ENCODE measurements around the gene REXO2.
A peak's percentile ranks its signal among the peaks of the same experiment; 100 is the strongest.

REXO2 gene

DNA sequence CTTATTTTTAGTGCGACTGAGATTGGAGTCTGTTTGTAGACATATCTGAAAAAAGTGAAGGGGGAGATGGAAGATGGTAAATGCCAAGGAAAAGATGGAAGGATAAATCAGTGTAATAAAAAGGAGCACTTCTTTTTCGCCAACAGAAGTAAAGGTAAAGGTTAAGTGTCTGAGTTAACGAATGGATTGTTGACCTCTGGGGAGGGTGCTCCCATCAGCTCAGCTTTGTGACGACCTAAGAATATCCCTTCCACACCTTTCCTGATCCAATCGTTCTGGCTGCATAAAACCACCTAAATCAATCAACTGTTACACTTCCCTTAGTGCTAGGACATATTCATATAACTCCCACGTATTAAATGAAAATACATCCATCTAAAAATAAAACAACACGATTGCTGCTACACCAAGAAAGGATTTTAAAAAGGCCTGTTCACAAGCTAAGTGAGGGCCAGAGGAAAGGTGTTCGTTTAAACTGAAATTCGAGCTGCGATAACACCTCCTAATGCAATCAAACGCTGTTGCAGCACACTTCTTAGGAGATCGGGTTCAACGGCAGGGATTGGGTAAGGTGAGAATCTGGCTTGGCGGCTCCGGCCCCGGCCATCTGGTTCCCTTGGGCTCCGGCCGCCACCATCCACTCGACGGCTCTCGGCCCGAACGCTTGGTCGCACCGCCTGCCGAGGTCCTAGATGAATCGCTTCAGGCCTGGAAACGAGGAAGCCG lies 39.6 kb upstream of the REXO2 start:
- peak overlapping the region; percentile 87 for H3K4me3 ChIP-seq (ENCODE audit: low read depth, low read length)
- TF ChIP-seq, protein P1, sequence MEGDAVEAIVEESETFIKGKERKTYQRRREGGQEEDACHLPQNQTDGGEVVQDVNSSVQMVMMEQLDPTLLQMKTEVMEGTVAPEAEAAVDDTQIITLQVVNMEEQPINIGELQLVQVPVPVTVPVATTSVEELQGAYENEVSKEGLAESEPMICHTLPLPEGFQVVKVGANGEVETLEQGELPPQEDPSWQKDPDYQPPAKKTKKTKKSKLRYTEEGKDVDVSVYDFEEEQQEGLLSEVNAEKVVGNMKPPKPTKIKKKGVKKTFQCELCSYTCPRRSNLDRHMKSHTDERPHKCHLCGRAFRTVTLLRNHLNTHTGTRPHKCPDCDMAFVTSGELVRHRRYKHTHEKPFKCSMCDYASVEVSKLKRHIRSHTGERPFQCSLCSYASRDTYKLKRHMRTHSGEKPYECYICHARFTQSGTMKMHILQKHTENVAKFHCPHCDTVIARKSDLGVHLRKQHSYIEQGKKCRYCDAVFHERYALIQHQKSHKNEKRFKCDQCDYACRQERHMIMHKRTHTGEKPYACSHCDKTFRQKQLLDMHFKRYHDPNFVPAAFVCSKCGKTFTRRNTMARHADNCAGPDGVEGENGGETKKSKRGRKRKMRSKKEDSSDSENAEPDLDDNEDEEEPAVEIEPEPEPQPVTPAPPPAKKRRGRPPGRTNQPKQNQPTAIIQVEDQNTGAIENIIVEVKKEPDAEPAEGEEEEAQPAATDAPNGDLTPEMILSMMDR (conservative IDR thresholded peaks at IDR 0.05; ENCODE audit: low read depth, low read length) = no peak
- DNase-seq (ENCODE audit: low read depth) = peak; percentile 74

DNA sequence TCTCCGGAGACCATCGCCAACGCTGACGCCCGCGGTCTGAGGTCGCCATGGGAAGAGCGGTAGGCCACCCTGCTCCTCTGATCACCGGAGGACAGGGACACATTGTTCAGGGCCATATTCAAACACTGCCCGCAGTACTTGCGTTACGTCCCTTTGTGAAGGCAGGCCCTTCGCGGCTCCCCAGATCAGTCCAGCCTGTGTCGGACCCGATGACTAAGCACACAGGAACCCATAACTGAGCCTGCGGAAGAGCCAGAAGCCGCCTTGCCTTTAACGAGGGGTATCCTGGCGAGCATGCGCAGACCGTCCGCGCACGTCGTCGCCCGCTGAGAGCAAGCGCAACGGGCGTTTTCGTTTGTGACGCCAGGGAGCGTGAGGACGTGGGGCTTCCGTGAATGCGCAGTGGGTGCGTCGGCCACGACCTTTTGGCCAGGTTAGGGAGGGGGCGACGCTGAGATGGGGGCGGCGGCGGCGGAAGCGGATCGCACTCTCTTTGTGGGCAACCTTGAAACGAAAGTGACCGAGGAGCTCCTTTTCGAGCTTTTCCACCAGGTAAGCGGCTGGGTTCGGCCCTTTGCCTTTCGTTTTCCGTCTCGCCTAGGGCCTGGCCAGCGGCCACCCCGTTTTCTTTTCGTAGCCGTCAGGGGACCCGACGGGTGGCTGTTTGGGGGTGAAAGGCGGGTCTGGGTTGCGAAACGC lies 38.9 kb upstream of the REXO2 start, which contains the start of the genes C11orf71 and RBM7:
TSS of gene C11orf71 (minus strand) at position 296 of the 699 bp plus-strand sequence. CDS start at position 116, 180 bp downstream.
TSS of gene RBM7 (plus strand) at position 451 of the 699 bp plus-strand sequence. CDS start at position 457, 6 bp downstream.
- TF ChIP-seq, protein P1 (conservative IDR thresholded peaks at IDR 0.05; ENCODE audit: low read depth, low read length) = no peak
- DNase-seq (ENCODE audit: low read depth) = peak; percentile 99
- peak within 1 kb of the TSS; percentile 87 for H3K4me3 ChIP-seq (ENCODE audit: low read depth, low read length)

DNA sequence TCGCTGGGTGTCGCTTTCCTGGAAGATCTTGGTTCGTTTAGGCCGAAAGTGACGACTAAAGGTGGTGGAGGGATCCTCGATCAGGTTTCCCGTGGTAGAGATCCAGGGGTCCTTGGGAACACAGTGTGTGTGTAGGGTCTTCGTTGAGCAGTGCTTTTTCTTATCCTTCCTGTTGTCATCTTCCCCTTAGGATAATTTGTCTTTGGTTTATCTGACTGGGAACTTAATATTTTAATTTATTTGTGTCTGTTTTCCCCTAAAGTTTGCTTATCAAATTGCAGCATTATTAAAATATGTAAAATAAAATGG lies 38.4 kb upstream of the REXO2 start:
- peak overlapping the region; percentile 87 for H3K4me3 ChIP-seq (ENCODE audit: low read depth, low read length)
- DNase-seq (ENCODE audit: low read depth) = no peak
- TF ChIP-seq, protein P1 (conservative IDR thresholded peaks at IDR 0.05; ENCODE audit: low read depth, low read length) = no peak

- no peak for DNase-seq (ENCODE audit: low read depth)
- TF ChIP-seq, protein P1 (conservative IDR thresholded peaks at IDR 0.05; ENCODE audit: low read depth, low read length) = no peak
- H3K4me3 ChIP-seq (ENCODE audit: low read depth, low read length) = peak overlapping the region; percentile 87
Measured at GRCh38 chr11:114401311-114401710, 38.0 kb upstream of the REXO2 start.

DNA sequence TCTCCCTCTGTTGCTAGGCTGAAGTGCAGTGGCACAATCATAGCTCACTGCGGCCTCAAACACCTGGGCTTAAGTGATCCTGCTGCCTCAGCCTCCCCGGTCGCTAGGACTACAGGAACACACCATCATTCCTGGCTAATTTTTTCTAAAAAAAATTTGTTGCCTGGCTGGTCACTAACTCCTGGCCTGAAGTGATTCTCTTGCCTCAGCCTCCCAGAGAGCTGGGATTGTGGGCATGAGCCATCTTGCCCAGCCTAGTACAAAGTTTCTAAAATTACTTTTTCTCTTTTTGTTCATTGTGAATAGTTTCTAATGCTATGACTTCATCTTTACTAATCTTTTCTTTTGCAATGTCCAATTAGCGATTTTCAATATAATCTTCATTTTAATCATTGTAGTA lies 26.3 kb upstream of the REXO2 start:
- no peak for DNase-seq (ENCODE audit: low read depth)
- no peak overlapping the region for H3K4me3 ChIP-seq (ENCODE audit: low read depth, low read length)
- TF ChIP-seq, protein P1 (conservative IDR thresholded peaks at IDR 0.05; ENCODE audit: low read depth, low read length) = no peak

GRCh38 chr11:114413958-114414357 lies 25.3 kb upstream of the REXO2 start:
- H3K4me3 ChIP-seq (ENCODE audit: low read depth, low read length) = no peak overlapping the region
- DNase-seq (ENCODE audit: low read depth) = no peak
- TF ChIP-seq, protein P1 (conservative IDR thresholded peaks at IDR 0.05; ENCODE audit: low read depth, low read length) = no peak
